GM12865 (cell line): ENCODE data around the gene APBA2.

Experiments
- DNase-seq: peaks from one replicate; pipeline ENCODE4 v3.0.0; 2010; ENCODE audit warnings: low read depth
- H3K4me3 ChIP-seq: 2 replicates; pipeline ENCODE4 v1.5.1; 2011; ENCODE audit warnings: mild to moderate bottlenecking, low read depth, low read length, control low read depth
- TF ChIP-seq, protein P1 (sequence below): IDR thresholded peaks from 2 replicates; pipeline ENCODE4 v1.5.1; 2011; ENCODE audit warnings: low read length, control low read depth, low read depth, inconsistent platforms; ENCODE audit not compliant: insufficient read depth; ENCODE audit errors: missing control alignments

The APBA2 gene

DNA sequence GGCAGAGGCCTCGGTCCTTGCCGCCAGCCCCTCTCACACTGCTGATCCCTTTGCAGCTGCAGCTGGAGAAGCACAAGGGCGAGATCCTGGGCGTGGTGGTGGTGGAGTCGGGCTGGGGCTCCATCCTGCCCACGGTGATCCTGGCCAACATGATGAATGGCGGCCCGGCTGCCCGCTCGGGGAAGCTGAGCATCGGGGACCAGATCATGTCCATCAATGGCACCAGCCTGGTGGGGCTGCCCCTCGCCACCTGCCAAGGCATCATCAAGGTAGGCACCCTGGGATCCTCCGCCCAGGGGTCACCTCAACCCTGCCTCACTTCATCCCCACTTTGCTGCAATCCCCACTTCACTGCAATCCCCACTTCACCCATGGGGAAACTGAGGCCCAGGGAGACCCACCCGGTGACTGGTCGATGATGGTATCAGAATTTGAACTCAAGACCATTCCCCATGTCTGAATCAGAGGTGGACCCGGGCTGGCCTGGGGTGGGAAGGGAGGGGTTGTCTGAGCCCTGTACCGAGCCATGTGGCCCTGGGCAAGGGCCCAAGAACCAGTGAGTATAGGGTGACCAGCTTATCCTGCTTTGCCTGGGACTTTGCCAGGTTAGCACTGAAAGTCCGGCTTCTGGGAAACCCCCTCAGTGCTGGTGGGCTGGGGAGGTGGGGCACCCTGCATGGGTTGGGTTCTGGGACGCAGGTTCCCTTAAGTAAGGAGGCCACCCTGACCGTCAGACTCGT lies 220.9 kb downstream of the APBA2 start:
- no peak for DNase-seq
- no peak overlapping the region for H3K4me3 ChIP-seq
- TF ChIP-seq, protein P1, sequence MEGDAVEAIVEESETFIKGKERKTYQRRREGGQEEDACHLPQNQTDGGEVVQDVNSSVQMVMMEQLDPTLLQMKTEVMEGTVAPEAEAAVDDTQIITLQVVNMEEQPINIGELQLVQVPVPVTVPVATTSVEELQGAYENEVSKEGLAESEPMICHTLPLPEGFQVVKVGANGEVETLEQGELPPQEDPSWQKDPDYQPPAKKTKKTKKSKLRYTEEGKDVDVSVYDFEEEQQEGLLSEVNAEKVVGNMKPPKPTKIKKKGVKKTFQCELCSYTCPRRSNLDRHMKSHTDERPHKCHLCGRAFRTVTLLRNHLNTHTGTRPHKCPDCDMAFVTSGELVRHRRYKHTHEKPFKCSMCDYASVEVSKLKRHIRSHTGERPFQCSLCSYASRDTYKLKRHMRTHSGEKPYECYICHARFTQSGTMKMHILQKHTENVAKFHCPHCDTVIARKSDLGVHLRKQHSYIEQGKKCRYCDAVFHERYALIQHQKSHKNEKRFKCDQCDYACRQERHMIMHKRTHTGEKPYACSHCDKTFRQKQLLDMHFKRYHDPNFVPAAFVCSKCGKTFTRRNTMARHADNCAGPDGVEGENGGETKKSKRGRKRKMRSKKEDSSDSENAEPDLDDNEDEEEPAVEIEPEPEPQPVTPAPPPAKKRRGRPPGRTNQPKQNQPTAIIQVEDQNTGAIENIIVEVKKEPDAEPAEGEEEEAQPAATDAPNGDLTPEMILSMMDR: no peak

DNA sequence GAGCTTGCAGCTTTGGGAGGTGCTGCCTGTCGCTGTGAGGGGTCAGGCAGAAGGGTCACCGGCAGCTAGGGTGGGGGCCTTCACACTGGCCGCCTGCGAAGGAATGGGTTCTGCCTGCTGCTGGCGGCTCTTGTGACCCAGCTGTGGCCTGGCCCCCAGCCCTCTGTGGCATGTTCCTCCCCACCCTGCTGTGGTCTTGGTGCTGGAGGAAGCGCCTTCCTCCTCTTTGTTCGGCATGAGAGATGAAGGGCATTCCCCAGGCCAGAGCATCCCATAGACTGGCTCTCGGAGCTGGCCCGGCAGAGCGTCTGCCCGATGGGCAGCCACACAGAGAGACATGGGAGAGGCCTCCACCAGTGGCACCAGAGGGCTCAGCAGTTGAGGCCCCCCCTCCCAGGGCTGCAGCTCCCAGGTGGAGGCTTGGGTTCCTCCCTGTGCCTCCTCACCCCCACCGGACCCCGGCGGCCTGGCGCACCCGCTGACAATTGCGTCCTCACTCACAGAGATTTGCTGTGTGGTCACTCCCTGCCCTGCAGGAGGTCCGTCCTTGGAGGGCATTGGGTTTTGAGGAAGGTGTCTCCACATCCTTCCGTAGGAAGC lies 221.6 kb downstream of the APBA2 start:
- TF ChIP-seq, protein P1: no peak
- no peak overlapping the region for H3K4me3 ChIP-seq
- DNase-seq: no peak

DNA sequence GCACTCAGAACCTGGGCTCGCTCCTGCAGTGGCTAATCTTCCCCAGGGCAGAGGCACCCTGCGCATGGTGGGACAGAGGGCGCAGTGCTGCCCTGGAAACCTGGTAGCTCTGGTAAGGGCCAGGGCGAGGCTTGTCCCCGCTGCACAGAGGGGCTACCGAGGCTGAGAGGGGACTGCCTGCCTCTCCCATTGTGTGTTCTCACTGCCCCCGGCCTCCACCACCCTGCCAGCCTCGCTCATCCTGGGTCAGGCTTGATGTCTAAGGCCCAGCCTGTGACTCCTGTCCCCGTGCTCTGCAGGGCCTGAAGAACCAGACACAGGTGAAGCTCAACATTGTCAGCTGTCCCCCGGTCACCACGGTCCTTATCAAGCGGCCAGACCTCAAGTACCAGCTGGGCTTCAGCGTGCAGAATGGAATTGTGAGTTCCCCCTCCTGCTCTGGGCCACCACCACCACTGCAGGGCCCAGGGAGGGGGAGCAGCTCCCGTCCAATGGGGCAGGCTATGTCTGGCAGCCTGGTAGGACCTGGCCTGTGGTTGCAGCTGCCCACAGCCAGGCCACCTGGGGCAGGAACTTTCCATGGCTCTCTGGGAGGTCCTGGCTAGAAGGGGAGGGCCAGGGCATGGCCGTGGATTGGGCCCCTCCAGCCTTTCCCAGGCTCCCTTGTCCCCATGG lies 222.3 kb downstream of the APBA2 start:
- H3K4me3 ChIP-seq: no peak overlapping the region
- DNase-seq: no peak
- TF ChIP-seq, protein P1: no peak

GRCh38 chr15:29109762-29110161 lies 224.0 kb downstream of the APBA2 start:
- no peak for DNase-seq
- TF ChIP-seq, protein P1: no peak
- H3K4me3 ChIP-seq: no peak overlapping the region

DNA sequence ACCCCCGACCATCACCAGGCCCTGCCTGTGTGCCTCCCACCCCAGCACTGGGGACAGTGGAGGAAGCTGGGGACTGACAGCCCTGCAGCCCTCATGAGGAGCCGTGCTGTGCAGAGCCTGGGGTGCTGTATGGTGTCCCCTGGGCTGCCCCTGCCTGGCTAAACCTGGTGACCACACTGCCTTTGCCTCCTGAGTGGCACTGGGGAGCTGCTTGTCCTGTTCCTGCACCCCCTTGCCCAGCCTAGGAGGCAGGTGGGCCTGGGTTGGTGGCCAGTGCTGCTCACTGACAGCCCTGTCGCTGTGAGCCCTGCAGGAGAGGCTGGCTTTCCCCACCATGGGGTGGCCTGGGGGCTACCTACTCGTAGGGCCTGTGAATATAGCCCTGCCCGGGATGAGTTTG lies 224.4 kb downstream of the APBA2 start:
- TF ChIP-seq, protein P1: no peak
- no peak overlapping the region for H3K4me3 ChIP-seq
- DNase-seq: no peak

DNA sequence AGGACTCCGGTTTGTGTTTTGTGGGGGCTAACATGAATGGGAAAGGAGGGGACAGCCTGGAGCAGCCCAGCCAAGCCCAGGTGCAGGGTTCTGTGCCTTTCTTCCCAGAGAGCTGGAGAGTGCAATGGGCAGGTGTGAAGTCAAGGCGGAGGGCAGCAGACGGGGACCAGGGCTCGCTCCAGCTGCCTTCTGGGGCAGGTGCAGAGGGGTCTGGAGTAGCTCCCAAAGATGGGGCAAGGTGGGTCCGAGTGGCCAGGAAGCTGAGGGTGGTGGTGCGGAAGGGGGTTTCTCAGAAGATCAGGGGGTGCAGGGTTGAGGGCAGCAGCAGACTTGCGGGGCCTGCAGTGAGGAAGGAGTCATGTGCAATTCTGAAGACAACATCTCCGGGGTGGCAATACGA lies 225.0 kb downstream of the APBA2 start:
- H3K4me3 ChIP-seq: no peak overlapping the region
- TF ChIP-seq, protein P1: no peak
- no peak for DNase-seq
